ENCODE data around the gene PIAS3.

PIAS3 gene

DNA sequence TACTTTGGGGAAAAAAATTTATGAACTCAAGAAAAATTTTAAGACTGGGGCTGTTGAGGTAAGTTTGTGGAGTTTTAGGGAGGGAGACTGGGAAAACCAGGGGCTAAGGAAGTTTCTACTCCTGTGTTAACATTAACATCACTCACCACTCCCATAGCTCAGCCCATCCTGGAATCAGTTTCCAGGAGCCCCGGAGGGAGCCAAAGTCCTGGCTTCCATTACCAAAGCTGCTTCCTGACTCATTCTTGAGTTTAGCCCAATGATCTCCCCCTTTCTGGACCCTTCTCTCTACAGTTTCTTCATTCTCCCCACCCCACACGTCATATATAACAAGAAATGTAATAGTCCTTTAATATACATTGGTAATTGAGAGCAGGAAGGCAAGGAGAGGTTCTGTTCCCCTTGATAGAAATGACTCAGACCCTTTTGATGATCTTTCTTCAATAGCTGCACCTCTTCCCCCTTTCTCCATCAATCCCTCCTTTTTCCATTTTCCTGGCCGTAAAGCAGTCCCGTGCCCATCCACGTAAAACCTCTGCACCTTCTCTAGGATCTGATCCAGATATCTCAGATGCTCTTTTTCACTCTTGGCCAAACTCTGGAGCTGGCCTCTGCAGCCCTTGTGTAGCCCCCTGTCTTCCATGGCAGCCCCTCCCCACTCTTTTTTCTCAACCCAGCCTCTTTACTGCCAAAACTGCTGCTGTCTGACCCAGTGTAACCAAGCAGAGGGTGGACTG is 4.6 kb upstream of the PIAS3 start:
- DNase-seq (ENCODE audit: low spot score in 2 of 2) (no peak), ATAC-seq (replicated peaks; ENCODE audit: extremely low read depth, poor library complexity, severe bottlenecking) (no peak)
- Mint-ChIP-seq H3K36me3 (ENCODE audit: insufficient read depth) (peaks cover 6% of the 10 kb centered on the region), H3K27ac (ENCODE audit: low read depth) (no peak overlapping the region), H3K4me1 (peaks cover 6% of the 10 kb centered on the region), H3K4me3 (no peak overlapping the region), H3K9me3 (no peaks in the 10 kb centered on the region), H3K27me3 (no peaks in the 10 kb centered on the region)

DNA sequence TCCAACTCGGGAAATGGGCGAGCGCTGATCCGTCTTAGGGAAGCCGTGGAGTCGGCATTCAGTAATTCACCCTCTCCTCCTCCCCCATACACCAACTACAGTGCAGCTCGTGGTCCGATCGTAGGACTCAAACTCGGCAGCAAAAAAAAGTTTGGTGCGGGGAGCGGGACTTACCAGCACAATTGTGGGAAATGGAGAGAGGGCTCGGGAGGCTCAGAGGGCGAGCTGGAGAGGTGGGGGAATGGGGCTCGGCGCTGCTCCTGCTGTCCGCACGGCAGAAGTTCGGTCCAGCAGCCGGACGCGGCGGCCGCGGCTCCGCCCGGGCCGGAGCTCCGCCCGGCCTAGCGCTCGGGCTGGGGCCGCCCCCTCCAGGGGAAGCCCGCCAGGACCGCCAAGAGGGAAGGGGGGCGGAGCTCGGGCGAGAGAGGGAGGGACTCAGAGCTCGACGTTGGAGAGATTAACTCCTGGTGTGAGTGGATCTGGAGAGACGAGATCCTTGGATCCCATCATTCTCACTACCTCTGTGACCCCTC is 676 bp upstream of the PIAS3 start:
- Mint-ChIP-seq H3K27ac (ENCODE audit: low read depth) (peak overlapping the region; percentile 68), H3K4me3 (peak overlapping the region; percentile 98), H3K27me3 (no peaks in the 10 kb centered on the region), H3K4me1 (peaks cover 22% of the 10 kb centered on the region), H3K36me3 (ENCODE audit: insufficient read depth) (peaks cover 10% of the 10 kb centered on the region), H3K9me3 (no peaks in the 10 kb centered on the region)
- ATAC-seq (replicated peaks; ENCODE audit: extremely low read depth, poor library complexity, severe bottlenecking): peak; percentile 63
- DNase-seq (ENCODE audit: low spot score in 2 of 2): peak; percentile 56 to 59

DNA sequence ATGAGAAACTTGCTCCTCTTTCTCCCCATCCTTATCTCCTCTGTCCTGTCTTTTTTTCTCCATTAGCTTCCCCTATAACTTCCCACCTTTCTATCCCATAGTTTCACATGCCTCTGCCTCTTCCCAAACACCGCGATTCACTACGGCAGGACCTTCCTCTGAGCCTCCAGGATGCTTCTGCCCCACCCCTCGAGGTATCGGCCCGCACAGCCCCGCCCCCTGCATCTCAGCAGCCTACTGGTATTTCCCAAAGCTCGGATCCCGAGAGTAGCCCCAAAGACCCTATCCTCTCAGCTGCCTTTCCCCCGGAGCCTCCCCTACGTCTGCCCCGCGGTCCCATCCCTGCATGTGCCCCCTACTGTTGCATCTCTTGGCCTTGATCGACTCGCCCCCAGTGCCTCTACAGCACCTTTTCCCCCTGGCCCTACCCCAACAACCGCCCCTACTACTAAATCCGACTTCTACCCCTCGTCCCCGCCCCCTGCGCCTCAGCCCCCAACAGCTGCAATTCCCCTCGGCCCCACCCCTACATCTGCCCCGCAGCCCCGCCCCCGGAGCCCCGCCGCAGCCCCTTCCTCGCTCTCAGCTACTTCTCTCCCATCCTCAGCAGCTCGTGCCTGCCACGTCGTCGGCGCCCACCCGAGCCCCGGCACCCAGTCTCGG is 512 bp downstream of the PIAS3 start:
- Mint-ChIP-seq H3K27ac (ENCODE audit: low read depth) (peak overlapping the region; percentile 68), H3K27me3 (no peaks in the 10 kb centered on the region), H3K9me3 (no peaks in the 10 kb centered on the region), H3K36me3 (ENCODE audit: insufficient read depth) (peaks cover 13% of the 10 kb centered on the region), H3K4me1 (peaks cover 22% of the 10 kb centered on the region), H3K4me3 (peak overlapping the region; percentile 98)
- peak; percentile 33 for ATAC-seq (replicated peaks; ENCODE audit: extremely low read depth, poor library complexity, severe bottlenecking)
- DNase-seq (ENCODE audit: low spot score in 2 of 2): peak in 1 of 2 donors; percentile 21

DNA sequence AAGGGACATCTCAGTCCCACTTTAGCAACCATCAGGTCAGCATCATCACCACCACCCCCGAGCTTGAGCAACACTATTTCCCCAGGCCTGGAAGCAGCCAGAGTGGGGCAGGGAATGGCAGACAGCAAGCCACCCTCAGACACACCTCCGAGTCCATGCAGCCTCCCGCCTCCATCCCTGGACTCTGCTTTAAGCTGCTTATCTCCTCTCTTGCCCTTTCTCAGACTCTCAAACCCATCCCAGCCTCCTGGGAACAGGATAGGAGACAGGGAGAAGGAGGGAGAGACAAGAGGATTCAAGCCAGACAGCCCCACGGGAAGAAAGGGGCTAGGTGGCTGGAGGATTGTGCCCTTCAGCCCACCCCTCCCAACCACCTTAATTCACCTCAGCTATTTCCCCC is 1.7 kb downstream of the PIAS3 start:
- ATAC-seq (replicated peaks; ENCODE audit: extremely low read depth, poor library complexity, severe bottlenecking): no peak
- Mint-ChIP-seq H3K36me3 (ENCODE audit: insufficient read depth) (peaks cover 19% of the 10 kb centered on the region), H3K27ac (ENCODE audit: low read depth) (no peak overlapping the region)

DNA sequence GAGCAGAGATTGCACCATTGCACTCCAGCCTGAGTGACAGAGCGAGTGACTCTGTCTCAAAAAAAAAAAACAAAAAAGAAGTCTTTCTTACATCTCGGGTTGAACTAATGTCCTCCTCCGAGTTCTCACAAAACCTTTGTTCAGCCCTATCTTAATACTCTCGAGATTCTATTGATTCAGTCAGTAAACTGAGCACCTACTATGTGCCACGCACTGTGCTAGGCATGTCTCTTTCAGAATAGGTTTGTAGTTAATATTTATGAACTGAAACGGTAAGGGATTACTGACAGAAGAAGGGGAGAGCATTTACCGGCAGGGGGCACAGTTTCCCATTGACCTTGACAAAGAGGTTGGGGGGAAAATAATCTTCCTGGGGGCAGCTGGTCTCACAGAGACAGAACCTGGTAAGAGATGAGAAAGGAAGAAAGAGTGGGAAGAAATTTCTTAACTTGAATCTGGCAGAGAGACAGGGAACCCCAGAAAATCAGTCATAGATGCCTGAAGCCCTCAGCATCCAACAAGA is 3.4 kb downstream of the PIAS3 start:
- DNase-seq (ENCODE audit: low spot score in 2 of 2): no peak
- Mint-ChIP-seq H3K27me3 (no peaks in the 10 kb centered on the region), H3K36me3 (ENCODE audit: insufficient read depth) (peaks cover 25% of the 10 kb centered on the region), H3K4me3 (no peak overlapping the region), H3K9me3 (no peaks in the 10 kb centered on the region), H3K4me1 (peaks cover 27% of the 10 kb centered on the region), H3K27ac (ENCODE audit: low read depth) (no peak overlapping the region)
- ATAC-seq (replicated peaks; ENCODE audit: extremely low read depth, poor library complexity, severe bottlenecking): no peak

More for the DNA sequence above, 1.7 kb downstream of the PIAS3 start:
- H3K4me1 Mint-ChIP-seq: peaks cover 24% of the 10 kb centered on the region
- no peaks in the 10 kb centered on the region for H3K27me3 Mint-ChIP-seq
- H3K4me3 Mint-ChIP-seq: no peak overlapping the region
- no peak for DNase-seq (ENCODE audit: low spot score in 2 of 2)
- H3K9me3 Mint-ChIP-seq: no peaks in the 10 kb centered on the region

DNA sequence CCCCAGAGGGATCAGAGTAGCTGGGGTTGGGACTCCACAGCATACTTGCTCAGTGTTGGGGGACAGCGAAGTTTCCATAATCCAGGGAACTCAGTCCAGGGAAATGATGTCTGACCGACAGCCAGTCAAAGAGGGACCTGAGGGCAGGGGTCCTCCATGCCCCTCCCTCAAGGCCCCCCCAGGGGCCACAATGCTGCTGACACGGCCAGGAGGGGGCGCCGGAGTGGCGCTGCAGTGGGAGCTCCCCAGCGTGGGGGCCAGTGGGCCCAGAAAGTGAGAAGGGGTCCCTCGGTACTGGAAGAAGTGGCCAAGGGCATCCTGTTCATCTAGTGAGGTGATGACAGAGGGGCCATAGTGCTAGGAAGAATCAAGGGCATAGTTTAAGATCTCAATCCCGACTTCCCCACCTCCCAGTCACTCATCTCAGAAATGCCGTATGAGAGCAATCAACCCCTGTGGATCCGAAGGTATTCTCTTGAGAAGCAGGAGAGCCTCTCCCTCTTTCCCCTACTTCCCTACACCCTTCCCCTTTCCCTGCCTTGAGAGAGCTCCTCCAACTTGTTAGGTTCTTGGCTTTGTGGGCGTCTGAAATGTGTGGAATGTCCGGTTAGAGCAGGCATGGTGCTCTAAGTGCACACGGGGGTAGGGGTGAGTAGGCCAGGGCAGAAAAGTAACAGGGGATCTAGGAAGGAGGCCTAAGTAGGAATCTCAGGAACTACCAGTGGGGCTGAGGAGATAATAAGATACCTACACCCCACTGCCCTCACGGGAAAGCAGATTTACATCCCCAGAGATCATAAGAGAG is 9.3 kb downstream of the PIAS3 start:
- Mint-ChIP-seq H3K27me3 (no peaks in the 10 kb centered on the region), H3K36me3 (ENCODE audit: insufficient read depth) (peaks cover 18% of the 10 kb centered on the region), H3K9me3 (no peaks in the 10 kb centered on the region), H3K4me3 (no peak overlapping the region), H3K27ac (ENCODE audit: low read depth) (no peak overlapping the region), H3K4me1 (peaks cover 11% of the 10 kb centered on the region)
- no peak for ATAC-seq (replicated peaks; ENCODE audit: extremely low read depth, poor library complexity, severe bottlenecking)
- no peak for DNase-seq (ENCODE audit: low spot score in 2 of 2)

DNA sequence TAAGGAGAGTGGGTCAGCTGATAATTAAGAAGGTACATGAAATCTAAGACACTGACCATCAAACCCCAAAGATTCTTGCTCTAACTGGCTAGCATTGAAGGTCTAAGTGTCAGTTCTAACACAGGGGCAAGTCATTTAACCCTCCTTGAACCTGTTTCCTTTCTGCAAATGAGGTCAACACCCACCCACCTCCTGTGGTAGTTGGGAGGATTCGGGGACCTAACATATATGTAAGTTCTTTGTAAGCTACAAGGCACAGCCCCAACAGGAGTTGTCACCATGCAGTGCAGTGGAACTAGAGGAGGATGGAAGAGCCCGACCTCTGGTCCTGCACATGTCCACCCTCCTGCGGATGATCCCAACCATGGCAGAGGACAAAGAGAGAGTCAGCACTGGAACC is 11.1 kb downstream of the PIAS3 start:
- H3K27me3 Mint-ChIP-seq: no peaks in the 10 kb centered on the region
- DNase-seq (ENCODE audit: low spot score in 2 of 2) (no peak), ATAC-seq (replicated peaks; ENCODE audit: extremely low read depth, poor library complexity, severe bottlenecking) (no peak)
- H3K27ac Mint-ChIP-seq (ENCODE audit: low read depth): no peak overlapping the region
- H3K9me3 Mint-ChIP-seq: no peaks in the 10 kb centered on the region
- H3K4me3 Mint-ChIP-seq: no peak overlapping the region
- H3K4me1 Mint-ChIP-seq: peaks cover 11% of the 10 kb centered on the region
- H3K36me3 Mint-ChIP-seq (ENCODE audit: insufficient read depth): peaks cover 12% of the 10 kb centered on the region

DNA sequence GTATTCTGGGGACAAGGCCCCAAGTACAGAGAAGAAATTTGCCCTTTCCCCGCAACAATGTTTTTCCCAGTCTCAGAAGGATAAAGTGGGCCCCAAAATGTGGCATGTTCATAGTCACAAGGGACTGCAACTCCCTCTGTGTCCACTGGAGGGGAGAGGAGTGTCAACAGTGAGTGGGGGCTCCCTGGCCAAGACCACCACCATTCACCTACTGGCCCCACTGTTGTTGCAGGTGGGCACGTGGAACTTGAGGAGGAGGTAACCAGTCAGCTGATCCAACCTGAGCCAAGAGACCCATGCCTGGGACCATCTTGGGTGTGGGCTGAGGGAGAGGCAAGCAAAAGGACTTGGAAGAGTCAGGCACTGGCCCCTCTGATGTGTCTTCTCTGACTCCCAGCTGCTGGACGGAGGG is 12.7 kb downstream of the PIAS3 start:
- Mint-ChIP-seq H3K27ac (ENCODE audit: low read depth) (no peak overlapping the region), H3K36me3 (ENCODE audit: insufficient read depth) (peaks cover 18% of the 10 kb centered on the region), H3K27me3 (no peaks in the 10 kb centered on the region), H3K4me1 (peaks cover 6% of the 10 kb centered on the region), H3K4me3 (no peak overlapping the region), H3K9me3 (no peaks in the 10 kb centered on the region)
- ATAC-seq (replicated peaks; ENCODE audit: extremely low read depth, poor library complexity, severe bottlenecking): peak; percentile 48
- no peak for DNase-seq (ENCODE audit: low spot score in 2 of 2)

DNA sequence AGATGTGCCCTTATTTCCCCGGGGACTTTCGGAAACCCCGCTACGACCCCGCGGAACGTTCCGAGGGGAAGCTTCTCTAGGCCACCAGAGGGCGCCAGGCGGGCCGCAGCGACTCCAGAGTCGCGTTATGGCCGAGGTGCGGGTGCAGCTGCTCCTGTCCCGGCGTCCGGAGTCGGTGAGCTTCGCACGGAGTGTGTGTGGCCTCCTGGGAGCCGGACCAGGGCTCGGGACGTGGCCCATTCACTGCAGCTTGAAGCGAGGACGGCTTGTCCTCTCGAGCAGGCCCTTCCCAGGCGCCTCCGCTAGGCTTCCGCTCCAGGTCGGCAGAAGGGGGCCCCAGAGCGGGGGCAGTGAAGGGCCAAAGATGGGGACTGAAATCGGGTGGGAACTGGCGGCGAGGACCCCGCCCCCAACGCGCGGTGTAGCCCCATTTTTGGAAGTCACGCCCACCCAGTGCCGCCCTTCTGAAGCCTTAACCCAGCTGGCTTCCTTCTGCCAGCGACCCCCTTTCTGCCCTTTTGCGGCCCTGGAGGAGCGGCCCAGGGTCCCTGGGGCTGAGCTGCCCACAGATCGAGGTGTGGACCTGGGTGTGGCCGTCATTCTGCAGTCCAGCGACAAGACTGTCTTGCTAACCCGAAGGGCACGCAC is 13.2 kb downstream of the PIAS3 start, which contains the start of gene NUDT17:
Gene NUDT17 (plus strand): TSS at position 117 of the 648 bp plus-strand sequence. CDS start 11 bp downstream, at position 128.
- H3K9me3 Mint-ChIP-seq: no peaks in the 10 kb centered on the region
- H3K27ac Mint-ChIP-seq (ENCODE audit: low read depth): no peak within 1 kb of the TSS
- no peaks in the 10 kb centered on the region for H3K27me3 Mint-ChIP-seq
- no peak within 1 kb of the TSS for H3K4me3 Mint-ChIP-seq
- ATAC-seq (replicated peaks; ENCODE audit: extremely low read depth, poor library complexity, severe bottlenecking) (peak; percentile 80), DNase-seq (ENCODE audit: low spot score in 2 of 2) (peak; percentile 48 to 61)
- peaks cover 19% of the 10 kb centered on the region for H3K36me3 Mint-ChIP-seq (ENCODE audit: insufficient read depth)
- H3K4me1 Mint-ChIP-seq: peaks cover 6% of the 10 kb centered on the region

DNA sequence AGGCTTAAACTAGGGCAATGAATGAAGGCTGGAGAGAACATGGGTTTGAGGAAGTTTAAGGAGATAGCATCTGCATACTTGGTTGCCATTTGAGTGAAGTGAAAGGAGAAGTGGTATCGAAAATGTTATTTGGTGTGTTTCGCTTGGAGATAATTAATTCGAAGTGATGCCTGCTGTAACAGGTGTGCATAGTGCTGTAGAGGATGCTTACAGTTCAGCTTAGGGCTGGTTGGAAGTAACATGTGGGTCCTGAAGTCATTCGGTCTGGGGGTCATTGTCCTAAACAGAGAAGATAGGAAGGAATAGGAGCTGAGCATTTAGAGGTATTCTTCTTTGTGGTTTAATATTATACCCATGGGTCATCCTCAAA is 13.8 kb downstream of the PIAS3 start:
- Mint-ChIP-seq H3K9me3 (no peaks in the 10 kb centered on the region), H3K36me3 (ENCODE audit: insufficient read depth) (peaks cover 22% of the 10 kb centered on the region), H3K4me1 (peaks cover 6% of the 10 kb centered on the region), H3K27me3 (no peaks in the 10 kb centered on the region), H3K4me3 (no peak overlapping the region), H3K27ac (ENCODE audit: low read depth) (no peak overlapping the region)
- DNase-seq (ENCODE audit: low spot score in 2 of 2) (no peak), ATAC-seq (replicated peaks; ENCODE audit: extremely low read depth, poor library complexity, severe bottlenecking) (peak; percentile 67)

DNA sequence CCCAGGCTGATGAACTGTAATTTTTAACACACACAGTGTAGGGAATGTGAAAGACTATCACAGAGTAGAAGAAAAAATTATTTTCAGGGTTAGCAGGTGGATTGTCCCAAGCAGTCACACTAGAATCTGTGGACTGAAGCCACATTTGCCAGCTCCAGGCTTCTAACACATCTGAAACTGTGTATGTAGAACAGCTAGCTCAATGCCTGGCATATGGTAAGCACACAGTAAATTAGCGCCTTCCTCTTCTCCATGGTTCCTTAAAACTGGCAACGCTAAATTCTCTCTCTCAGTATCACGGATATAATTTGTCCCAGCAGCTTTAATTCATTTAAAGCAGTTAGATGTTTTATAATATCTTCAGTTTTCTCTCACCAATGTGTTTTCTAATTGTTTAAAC is 15.8 kb downstream of the PIAS3 start:
- no peak for DNase-seq (ENCODE audit: low spot score in 2 of 2)
- Mint-ChIP-seq H3K9me3 (no peaks in the 10 kb centered on the region), H3K4me3 (no peak overlapping the region), H3K27me3 (no peaks in the 10 kb centered on the region), H3K36me3 (ENCODE audit: insufficient read depth) (peaks cover 33% of the 10 kb centered on the region), H3K4me1 (peaks cover 6% of the 10 kb centered on the region), H3K27ac (ENCODE audit: low read depth) (no peak overlapping the region)
- ATAC-seq (replicated peaks; ENCODE audit: extremely low read depth, poor library complexity, severe bottlenecking): no peak

DNA sequence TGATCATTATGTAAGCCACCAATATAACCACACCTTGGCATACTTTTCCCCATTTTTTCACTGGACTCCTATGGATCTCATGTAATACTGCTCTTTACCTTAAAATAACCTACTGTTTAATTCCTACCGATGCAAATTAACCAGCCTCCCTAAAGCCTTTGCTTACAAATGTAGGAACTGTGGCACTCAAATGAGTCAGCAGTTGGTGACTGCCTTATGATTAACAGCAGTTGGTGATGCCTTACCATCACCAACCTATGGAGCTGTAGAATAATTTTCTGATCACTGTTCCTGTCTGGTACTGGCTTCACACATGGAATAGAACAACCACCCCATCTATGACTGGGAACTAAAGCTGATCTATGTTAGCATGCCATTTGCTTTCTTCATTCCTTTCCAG is 21.2 kb downstream of the PIAS3 start:
- no peaks in the 10 kb centered on the region for H3K4me1 Mint-ChIP-seq
- H3K36me3 Mint-ChIP-seq (ENCODE audit: insufficient read depth): peaks cover 72% of the 10 kb centered on the region
- no peaks in the 10 kb centered on the region for H3K27me3 Mint-ChIP-seq
- no peak for DNase-seq (ENCODE audit: low spot score in 2 of 2)
- H3K27ac Mint-ChIP-seq (ENCODE audit: low read depth): no peak overlapping the region
- H3K9me3 Mint-ChIP-seq: no peaks in the 10 kb centered on the region
- no peak for ATAC-seq (replicated peaks; ENCODE audit: extremely low read depth, poor library complexity, severe bottlenecking)
- H3K4me3 Mint-ChIP-seq: no peak overlapping the region

All from central memory CD8-positive, alpha-beta T cell (primary cell).